Activated CD4-positive, alpha-beta T cell treated with anti-CD3 and anti-CD28 coated beads, Interleukin-2, amount 10 ng/mL, durations not matched to agents 24 days and 14 days (primary cell): ENCODE results near the gene NPFFR1. TPM values are rescaled to one million over a fixed set of nuclear protein-coding genes. Genes with fewer than 3 reads are reported as not detected.
"Not testable (repeated sequence)": the region's sequence is repeated elsewhere in the genome, so short reads cannot be mapped to it uniquely, and the experiment has no call there.

Source experiments
- DNase-seq: peaks from one replicate; pipeline ENCODE4 v3.0.0; 2022
- H3K27ac Mint-ChIP-seq: one replicate; pipeline ENCODE4 v1.8.0; 2022; ENCODE audit warnings: mild to moderate bottlenecking, mixed read lengths
- H3K27me3 Mint-ChIP-seq: one replicate; pipeline ENCODE4 v1.8.0; 2022; ENCODE audit warnings: mixed read lengths
- H3K36me3 Mint-ChIP-seq: one replicate; pipeline ENCODE4 v1.8.0; 2022; ENCODE audit warnings: low read depth, mild to moderate bottlenecking, mixed read lengths
- H3K4me1 Mint-ChIP-seq: one replicate; pipeline ENCODE4 v1.8.0; 2021; ENCODE audit warnings: mixed read lengths
- H3K4me3 Mint-ChIP-seq: one replicate; pipeline ENCODE4 v1.8.0; 2022; ENCODE audit warnings: mild to moderate bottlenecking, moderate library complexity, mixed read lengths
- H3K9me3 Mint-ChIP-seq: one replicate; pipeline ENCODE4 v1.8.0; 2021; ENCODE audit warnings: mixed read lengths
- intact Hi-C: fragments of 100-400 bp; cut with micrococcal nuclease; formaldehyde crosslinking; loops from one replicate; pipeline ENCODE4 v1.15.1; 2023
- total RNA-seq: library from RNA; stranded (reverse); gene quantifications from 2 replicates; pipeline ENCODE4 v1.2.3, GENCODE V29; 2022

The NPFFR1 gene
- total RNA-seq, 1 donor from 2014 or later: not detected

DNA sequence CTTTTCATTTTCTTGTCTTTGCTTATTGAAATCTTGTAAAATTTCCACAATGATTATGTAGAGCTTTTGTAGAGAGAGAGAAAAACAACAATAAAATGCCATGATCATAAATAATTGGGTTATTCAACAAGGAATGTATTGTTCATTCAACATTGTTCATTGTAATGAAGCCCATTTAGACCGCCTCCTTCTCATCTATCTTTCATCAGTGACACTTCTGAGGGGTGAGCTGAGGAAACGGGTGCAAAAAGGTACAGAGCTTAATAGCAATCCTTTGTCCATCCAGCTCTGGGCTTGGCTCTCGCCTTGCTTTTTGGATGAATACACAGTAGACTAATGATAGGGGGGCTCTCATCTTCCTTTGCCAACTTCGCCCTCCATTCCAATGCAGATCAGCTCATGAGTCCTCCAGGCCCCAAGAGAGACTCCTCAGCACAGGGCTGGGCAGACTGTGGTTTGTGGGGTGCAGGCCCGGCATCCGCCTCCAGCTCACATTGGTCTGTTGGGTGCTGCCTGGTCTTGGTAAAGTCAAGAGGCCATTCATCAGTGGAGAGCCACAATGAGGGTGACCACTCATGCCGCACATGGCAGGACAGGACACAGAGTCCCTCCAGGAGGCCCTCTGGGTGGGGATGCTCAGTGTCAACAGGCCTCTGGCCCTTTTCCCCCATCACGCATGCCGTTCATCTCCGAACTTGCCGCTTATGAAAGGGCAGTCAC is 32.7 kb downstream of the NPFFR1 start:
- DNase-seq: no peak
- peaks cover 44% of the 10 kb centered on the region for H3K27me3 Mint-ChIP-seq

DNA sequence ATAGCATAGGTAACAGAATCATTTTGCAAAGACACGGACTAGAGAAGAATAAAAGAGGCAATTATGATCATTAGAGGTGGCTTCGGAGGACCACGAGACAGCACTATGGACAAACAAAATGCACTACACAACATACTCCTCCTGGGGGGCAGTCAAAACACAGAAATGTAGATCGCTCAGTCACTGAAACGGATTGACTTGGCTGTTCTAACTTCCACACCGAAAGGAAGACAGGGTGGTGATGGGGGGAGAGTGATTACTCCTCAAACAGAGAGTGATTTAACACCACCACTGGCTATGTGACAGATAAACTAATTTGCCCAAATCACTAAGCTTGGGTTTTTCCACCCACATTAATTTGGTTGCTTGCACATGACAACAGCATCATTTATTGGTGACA is 36.4 kb downstream of the NPFFR1 start:
- Mint-ChIP-seq H3K4me3 (no peak overlapping the region), H3K36me3 (no peaks in the 10 kb centered on the region), H3K9me3 (peaks cover 4% of the 10 kb centered on the region), H3K27ac (no peak overlapping the region), H3K27me3 (peaks cover 35% of the 10 kb centered on the region), H3K4me1 (no peaks in the 10 kb centered on the region)
- no peak for DNase-seq
- intact Hi-C loops: no loop called here

More for the DNA sequence above, 32.7 kb downstream of the NPFFR1 start:
- Mint-ChIP-seq H3K4me1 (peaks cover 6% of the 10 kb centered on the region), H3K27ac (no peak overlapping the region), H3K9me3 (no peaks in the 10 kb centered on the region), H3K36me3 (no peaks in the 10 kb centered on the region), H3K4me3 (no peak overlapping the region)
- intact Hi-C loops: no loop called here

DNA sequence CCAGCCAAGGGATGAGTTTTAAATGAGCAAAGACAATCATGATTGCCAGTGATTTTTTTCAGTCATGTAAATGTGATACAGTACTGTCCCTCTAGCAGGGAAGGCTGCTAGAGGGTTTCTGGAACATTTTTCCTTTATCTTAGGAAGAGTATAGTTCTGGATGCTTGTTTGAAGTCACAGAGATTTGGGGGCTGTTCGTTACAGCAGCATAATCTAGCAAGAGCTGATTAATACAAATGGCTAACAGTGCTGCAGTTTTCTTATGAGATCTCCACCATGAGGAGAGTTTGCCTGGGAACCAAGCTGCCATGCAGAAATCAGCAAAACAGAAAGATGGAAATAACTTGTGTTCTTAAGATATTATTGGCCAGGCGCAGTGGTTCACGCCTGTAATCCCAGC is 42.7 kb downstream of the NPFFR1 start:
- H3K4me3 Mint-ChIP-seq: no peak overlapping the region
- no peak for DNase-seq
- H3K27ac Mint-ChIP-seq: no peak overlapping the region
- peaks cover 14% of the 10 kb centered on the region for H3K27me3 Mint-ChIP-seq
- no peaks in the 10 kb centered on the region for H3K4me1 Mint-ChIP-seq
- H3K9me3 Mint-ChIP-seq: peaks cover 10% of the 10 kb centered on the region
- intact Hi-C loops: no loop called here
- no peaks in the 10 kb centered on the region for H3K36me3 Mint-ChIP-seq

DNA sequence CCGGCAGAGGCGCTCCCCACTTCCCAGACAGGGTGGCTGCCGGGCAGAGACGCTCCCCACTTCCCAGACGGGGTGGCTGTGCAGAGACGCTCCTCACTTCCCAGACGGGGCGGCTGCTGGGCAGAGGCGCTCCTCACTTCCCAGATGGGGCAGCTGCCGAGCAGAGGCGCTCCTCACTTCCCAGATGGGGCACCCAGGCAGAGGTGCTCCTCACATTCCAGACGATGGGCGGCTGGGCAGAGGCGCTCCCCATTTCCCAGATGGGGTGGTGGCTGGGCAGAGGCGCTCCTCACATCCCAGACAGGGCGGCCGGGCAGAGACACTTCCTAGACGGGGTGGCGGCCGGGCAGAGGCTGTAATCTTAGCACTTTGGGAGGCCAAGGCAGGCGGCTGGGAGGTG is 43.8 kb downstream of the NPFFR1 start:
- intact Hi-C loops, DNase-seq: not testable (repeated sequence)

DNA sequence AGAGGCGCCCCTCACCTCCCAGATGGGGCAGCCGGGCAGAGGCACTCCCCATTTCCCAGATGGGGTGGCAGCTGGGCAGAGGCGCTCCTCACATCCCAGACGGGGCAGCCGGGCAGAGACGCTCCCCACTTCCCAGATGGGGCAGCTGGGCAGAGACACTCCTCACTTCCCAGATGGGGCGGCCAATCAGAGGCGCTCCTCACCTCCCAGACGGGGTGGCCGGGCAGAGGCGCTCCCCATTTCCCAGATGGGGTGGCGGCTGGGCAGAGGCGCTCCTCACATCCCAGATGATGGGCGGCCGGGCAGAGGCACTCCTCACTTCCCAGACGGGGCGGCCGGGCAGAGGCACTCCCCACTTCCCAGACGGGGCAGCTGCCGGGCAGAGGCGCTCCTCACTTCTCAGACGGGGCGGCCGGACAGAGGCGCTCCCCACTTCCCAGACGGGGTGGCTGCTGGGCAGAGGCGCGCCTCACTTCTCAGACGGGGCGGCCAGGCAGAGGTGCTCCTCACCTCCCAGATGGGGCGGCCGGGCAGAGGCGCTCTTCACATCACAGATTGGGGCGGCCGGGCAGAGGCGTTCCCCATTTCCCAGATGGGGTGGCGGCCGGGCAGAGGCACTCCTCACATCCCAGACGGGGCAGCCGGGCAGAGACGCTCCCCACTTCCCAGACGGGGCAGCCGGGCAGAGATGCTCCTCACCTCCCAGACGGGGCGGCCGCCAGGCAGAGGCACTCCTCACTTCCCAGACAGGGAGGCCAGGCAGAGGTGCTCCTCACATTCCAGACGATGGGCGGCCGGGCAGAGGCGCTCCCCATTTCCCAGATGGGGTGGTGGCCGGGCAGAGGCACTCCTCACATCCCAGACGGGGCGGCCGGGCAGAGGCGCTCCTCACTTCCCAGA is 44.5 kb downstream of the NPFFR1 start:
- H3K27me3 Mint-ChIP-seq, H3K9me3 Mint-ChIP-seq, H3K27ac Mint-ChIP-seq, H3K36me3 Mint-ChIP-seq, H3K4me3 Mint-ChIP-seq, H3K4me1 Mint-ChIP-seq, DNase-seq, intact Hi-C loops: not testable (repeated sequence)

More for the DNA sequence above, 43.8 kb downstream of the NPFFR1 start:
- H3K4me3 Mint-ChIP-seq, H3K4me1 Mint-ChIP-seq, H3K27ac Mint-ChIP-seq, H3K9me3 Mint-ChIP-seq, H3K27me3 Mint-ChIP-seq, H3K36me3 Mint-ChIP-seq: not testable (repeated sequence)

DNA sequence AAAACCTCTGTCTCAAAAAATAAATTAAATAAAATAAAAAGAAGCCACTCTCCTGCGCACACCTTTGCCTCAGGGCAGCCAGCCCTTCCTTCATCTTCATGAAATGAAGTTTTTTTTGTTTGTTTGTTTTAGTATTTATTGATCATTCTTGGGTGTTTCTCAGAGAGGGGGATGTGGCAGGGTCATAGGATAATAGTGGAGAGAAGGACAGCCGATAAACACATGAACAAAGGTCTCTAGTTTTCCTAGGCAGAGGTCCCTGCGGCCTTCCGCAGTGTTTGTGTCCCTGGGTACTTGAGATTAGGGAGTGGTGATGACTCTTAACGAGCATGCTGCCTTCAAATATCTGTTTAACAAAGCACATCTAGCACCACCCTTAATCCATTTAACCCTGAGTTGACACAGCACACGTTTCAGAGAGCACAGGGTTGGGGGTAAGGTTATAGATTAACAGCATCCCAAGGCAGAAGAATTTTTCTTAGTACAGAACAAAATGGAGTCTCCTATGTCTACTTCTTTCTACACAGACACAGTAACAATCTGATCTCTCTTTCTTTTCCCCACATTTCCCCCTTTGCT is 45.8 kb downstream of the NPFFR1 start:
- H3K4me3 Mint-ChIP-seq, intact Hi-C loops, H3K4me1 Mint-ChIP-seq, H3K27me3 Mint-ChIP-seq, H3K36me3 Mint-ChIP-seq, H3K9me3 Mint-ChIP-seq, DNase-seq, H3K27ac Mint-ChIP-seq: not testable (repeated sequence)

DNA sequence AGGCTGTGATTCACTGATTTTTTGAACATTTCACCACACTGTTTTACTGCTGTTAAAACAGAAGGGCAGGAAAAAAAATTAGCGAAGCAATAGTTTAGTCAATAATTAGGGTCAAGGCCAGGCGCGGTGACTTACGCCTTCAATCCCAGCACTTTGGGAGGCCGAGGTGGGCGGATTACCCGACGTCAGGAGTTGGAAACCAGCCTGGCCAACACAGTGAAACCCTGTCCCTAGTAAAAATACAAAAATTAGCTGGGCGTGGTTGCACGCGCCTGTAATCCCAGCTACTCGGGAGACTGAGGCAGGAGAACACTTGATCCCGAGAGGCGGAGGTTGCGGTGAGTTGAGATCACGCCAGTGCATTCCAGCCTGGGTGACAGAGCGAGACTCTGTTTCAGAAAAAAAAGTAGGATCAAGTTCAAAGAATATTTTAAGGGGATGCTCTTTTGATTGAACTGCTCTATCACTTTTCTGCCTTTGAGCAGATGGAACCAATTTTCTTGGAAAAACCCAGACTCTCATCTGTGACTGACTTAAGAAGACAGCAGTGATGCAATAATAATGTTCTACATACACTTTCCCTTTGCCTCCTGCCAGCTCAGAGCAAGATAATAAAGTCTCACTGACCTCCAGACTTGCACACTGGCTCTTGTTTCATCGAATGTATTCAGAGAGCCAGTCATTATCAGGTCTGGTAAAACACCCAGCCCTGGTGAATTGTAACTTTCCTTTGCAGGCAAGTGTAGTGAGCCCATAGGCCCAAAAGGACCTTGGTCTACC is 48.9 kb downstream of the NPFFR1 start:
- Mint-ChIP-seq H3K9me3 (no peaks in the 10 kb centered on the region), H3K4me3 (peak overlapping the region; percentile 53), H3K4me1 (peaks cover 19% of the 10 kb centered on the region), H3K27ac (peak overlapping the region; percentile 37), H3K36me3 (peaks cover 15% of the 10 kb centered on the region), H3K27me3 (no peaks in the 10 kb centered on the region)
- intact Hi-C loops: no loop called here
- no peak for DNase-seq

DNA sequence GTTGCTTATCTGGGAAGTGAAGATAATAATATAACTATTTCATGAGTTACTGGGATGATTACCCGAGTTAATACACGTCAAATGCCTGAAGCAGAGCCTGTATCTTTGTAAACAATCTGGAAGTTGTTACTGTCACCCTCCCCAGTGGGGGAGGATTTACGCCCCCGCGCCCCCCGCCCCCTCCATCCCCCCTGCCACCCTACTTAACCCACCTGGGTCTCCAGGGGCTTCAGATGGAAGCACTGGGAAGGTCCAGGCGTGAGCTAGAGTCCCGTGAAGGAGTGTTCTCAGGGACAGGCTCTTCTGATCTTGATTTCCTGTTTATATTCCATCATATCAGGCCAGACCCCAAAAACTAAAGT is 49.9 kb downstream of the NPFFR1 start:
- Mint-ChIP-seq H3K4me3 (peak overlapping the region; percentile 84), H3K9me3 (no peaks in the 10 kb centered on the region), H3K27me3 (no peaks in the 10 kb centered on the region), H3K27ac (peak overlapping the region; percentile 96), H3K4me1 (peaks cover 23% of the 10 kb centered on the region), H3K36me3 (peaks cover 24% of the 10 kb centered on the region)
- no peak for DNase-seq
- intact Hi-C loops: loop anchor here (1.0 to 2.0 kb wide), 5 partner anchors 13 to 170 kb away; partner anchors contain the start of genes EIF4EBP2, LRRC20 and SAR1A

DNA sequence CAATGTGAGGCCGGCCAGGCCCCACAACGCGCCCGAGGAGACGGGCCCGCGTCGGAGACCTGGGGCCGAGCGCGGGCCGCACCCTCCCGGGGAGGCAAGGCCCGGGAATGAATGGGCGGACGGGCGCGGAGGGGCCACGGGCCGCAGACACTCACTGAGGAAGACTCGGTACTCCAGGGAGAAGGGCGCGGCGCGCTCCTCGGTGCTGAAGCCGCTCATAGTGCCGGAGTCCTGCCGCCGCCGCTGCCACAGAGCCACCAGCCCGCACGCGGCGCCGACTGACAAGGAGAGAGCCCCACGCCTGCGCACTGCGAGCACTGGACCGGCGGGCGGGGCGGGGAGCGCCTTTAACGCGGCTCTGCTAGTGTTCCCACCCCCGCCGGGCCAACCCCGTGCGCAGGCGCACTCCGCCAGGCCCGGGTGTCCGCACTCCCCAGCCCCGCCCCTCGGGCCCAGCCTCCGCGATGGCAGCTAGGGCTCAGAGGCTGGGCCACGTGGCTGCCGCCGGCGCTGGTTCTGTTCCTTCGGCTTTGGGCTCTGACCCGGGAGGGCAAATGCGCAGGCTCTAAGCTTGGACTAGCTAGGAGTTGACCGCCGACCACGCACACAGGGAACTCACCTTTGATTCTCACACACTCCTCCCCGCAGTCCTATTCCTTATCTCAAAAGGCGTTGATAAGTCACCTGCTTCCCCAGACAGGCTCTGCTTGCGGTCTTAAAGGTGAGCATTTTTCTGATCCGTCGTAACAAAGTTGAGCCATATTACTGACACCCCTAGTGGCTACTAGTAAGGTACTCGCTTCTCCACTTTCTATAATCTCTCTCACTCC is 50.5 kb downstream of the NPFFR1 start, which contains the start of gene PPA1:
TSS of gene PPA1 (minus strand) at position 321 of the 830 bp plus-strand sequence. CDS start at position 219, 102 bp downstream.
- H3K27ac Mint-ChIP-seq: peak within 1 kb of the TSS; percentile 96
- peak within 1 kb of the TSS; percentile 84 for H3K4me3 Mint-ChIP-seq
- H3K9me3 Mint-ChIP-seq: no peaks in the 10 kb centered on the region
- H3K27me3 Mint-ChIP-seq: no peaks in the 10 kb centered on the region
- intact Hi-C loops: loop anchor here (1.0 to 2.0 kb wide), 5 partner anchors 12 to 171 kb away; partner anchors contain the start of genes EIF4EBP2, LRRC20 and SAR1A
- peaks cover 30% of the 10 kb centered on the region for H3K36me3 Mint-ChIP-seq
- H3K4me1 Mint-ChIP-seq: peaks cover 29% of the 10 kb centered on the region
- peak; percentile 100 for DNase-seq

DNA sequence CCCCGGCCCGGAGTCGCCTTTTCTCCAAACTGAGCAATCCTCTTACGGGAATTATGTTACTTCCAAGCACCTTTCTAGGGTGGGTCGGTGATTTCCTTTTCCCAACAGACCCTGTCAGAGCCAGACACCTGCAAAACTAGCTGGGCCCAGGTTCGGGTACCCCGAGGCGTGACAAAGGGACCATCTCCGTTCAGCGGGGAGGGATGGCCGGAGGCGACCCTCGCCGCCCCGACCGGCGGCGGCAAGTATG is 51.0 kb downstream of the NPFFR1 start:
- Mint-ChIP-seq H3K36me3 (peaks cover 32% of the 10 kb centered on the region), H3K27ac (peak overlapping the region; percentile 77), H3K4me1 (peaks cover 33% of the 10 kb centered on the region), H3K9me3 (no peaks in the 10 kb centered on the region), H3K27me3 (no peaks in the 10 kb centered on the region), H3K4me3 (peak overlapping the region; percentile 84)
- no peak for DNase-seq
- intact Hi-C loops: loop anchor here (1.0 to 2.0 kb wide), 7 partner anchors 11 to 172 kb away; partner anchors contain the start of genes EIF4EBP2, LRRC20, SAR1A and TYSND1

DNA sequence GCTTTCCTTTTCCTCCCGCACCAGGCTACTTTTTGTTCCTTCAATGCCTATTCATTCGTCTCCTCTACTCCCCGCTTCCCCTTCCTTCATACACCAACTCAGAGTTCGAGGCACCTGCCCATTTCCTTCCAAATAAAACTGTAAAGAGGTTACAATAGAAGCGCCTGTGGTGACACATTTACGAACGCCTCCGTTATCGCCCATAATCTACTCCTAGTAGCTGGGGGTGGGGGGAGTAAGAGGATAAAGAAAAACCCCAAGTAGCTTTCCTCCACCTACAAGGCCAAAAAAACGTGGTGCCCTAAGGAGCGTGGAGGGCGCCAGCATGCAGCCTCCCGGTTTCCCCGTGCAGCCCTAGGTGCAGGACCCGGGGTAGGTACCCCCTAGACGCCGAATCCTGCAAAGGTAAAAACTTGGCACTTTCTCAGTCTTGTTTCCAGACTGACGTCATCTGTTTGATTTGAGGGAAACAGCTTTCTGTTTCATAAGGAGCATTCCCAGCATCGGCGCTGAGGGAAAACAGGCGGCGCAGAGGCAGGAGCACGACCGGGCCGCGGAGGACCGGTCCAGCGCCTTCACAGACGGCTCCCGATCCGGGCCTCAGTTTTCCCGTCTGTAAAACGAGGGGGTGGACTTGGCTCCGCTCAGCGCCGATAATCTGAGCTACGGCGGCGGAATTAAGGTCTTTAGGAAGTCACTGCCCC is 51.5 kb downstream of the NPFFR1 start:
- H3K27ac Mint-ChIP-seq: peak overlapping the region; percentile 77
- H3K4me3 Mint-ChIP-seq: peak overlapping the region; percentile 84
- peaks cover 32% of the 10 kb centered on the region for H3K36me3 Mint-ChIP-seq
- peaks cover 33% of the 10 kb centered on the region for H3K4me1 Mint-ChIP-seq
- no peaks in the 10 kb centered on the region for H3K27me3 Mint-ChIP-seq
- H3K9me3 Mint-ChIP-seq: no peaks in the 10 kb centered on the region
- DNase-seq: peak; percentile 83
- intact Hi-C loops: loop anchor here (1.0 to 2.0 kb wide), 3 partner anchors 41 to 86 kb away; partner anchors contain the start of gene TYSND1

DNA sequence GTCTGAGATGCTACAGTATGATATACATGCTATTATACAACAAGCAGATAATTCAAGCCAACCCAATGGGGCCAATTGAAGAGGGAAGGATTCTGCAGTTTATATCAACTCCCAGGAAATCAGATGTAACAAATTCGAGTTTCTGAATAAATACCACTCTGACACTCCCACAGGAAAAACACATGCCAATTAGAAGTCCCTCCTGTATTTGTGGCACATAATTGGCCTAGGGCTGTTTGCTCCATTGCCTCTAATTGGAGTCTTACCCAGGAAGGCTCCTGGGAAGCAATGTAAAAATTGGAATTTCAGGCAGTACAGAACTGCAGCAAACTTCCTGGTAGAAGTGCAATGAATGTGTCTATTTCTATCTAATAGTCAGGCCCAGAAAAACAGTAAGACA is 55.3 kb downstream of the NPFFR1 start:
- intact Hi-C loops: no loop called here
- no peak overlapping the region for H3K4me3 Mint-ChIP-seq

More for the DNA sequence above, 55.3 kb downstream of the NPFFR1 start:
- no peak for DNase-seq
- no peaks in the 10 kb centered on the region for H3K9me3 Mint-ChIP-seq
- H3K27me3 Mint-ChIP-seq: no peaks in the 10 kb centered on the region
- H3K36me3 Mint-ChIP-seq: peaks cover 45% of the 10 kb centered on the region
- H3K4me1 Mint-ChIP-seq: peaks cover 38% of the 10 kb centered on the region
- no peak overlapping the region for H3K27ac Mint-ChIP-seq
